ENCODE data around the gene HCN4. TPM values are rescaled to one million over a fixed set of nuclear protein-coding genes. Genes with fewer than 3 reads are reported as not detected.

Gene HCN4
- total and polyA plus RNA-seq, 2 experiments from 2014 or later = 2.4 to 10.6 TPM

- TF ChIP-seq STAT1 (IDR thresholded peaks at IDR 0.05; ENCODE audit: unreplicated experiment) (no peak), ZNF114 (CRISPR knock-in tag; IDR thresholded peaks at IDR 0.05) (no peak), ETS1 (IDR thresholded peaks at IDR 0.05) (no peak), JUNB (IDR thresholded peaks at IDR 0.05; ENCODE audit: unreplicated experiment) (no peak), ZNF462 (CRISPR knock-in tag; IDR thresholded peaks at IDR 0.05) (no peak)
These were observed 34.7 kb downstream of the HCN4 start (continued) for GRCh38 chr15:73334086-73334485.

GRCh38 chr15:73333001-73333400, 35.8 kb downstream of the HCN4 start:
- Histone ChIP-seq H3K4me1 (ENCODE audit: insufficient read depth) (peaks cover 3% of the 10 kb centered on the region), H3K79me2 (replicated peaks; ENCODE audit: insufficient read depth) (no peaks in the 10 kb centered on the region), H3K4me2 (no peak overlapping the region), H3K27me3 (ENCODE audit: insufficient read depth) (no peaks in the 10 kb centered on the region), H4K20me1 (replicated peaks; ENCODE audit: insufficient read depth) (no peaks in the 10 kb centered on the region; the same call in 1 of the 2 replicates), H3F3A (replicated peaks; ENCODE audit: low read depth) (no peaks in the 10 kb centered on the region), H3K36me3 (ENCODE audit: insufficient read depth) (no peaks in the 10 kb centered on the region), H2AFZ (no peak overlapping the region), H3K4me3 (no peak overlapping the region), H3K9me2 (ENCODE audit: insufficient read depth) (no peaks in the 10 kb centered on the region), H3K27ac (ENCODE audit: low read depth) (no peak overlapping the region)
- peaks cover 7% of the 10 kb centered on the region for H3K4me1 Mint-ChIP-seq
- H3K9me3 Mint-ChIP-seq = no peaks in the 10 kb centered on the region; the same call in 2 of the 3 replicates
- H3K36me3 Mint-ChIP-seq (ENCODE audit: low read depth) = peaks cover 12% of the 10 kb centered on the region
- peaks cover 5% of the 10 kb centered on the region for H3K27me3 Mint-ChIP-seq (ENCODE audit: insufficient read depth, low read depth, poor library complexity)
- H3K4me3 Mint-ChIP-seq = no peak overlapping the region
- H3K27ac Mint-ChIP-seq = no peak overlapping the region
- DNase-seq (ENCODE audit: low spot score) (no peak), ATAC-seq (no peak)
- no peak for TF ChIP-seq CTCF (conservative IDR thresholded peaks at IDR 0.05; ENCODE audit: low read depth in 2 of 2)
- no peak for TF ChIP-seq ZNF462 (CRISPR knock-in tag; IDR thresholded peaks at IDR 0.05)
- TF ChIP-seq JUNB (IDR thresholded peaks at IDR 0.05; ENCODE audit: unreplicated experiment) = no peak
- no peak for TF ChIP-seq POLR2AphosphoS5 (IDR thresholded peaks at IDR 0.05; ENCODE audit: low read depth)

Measured in GM23338 (cell line).